ENCODE results near the gene POPDC3.
"Not testable (repeated sequence)": the region's sequence is repeated elsewhere in the genome, so short reads cannot be mapped to it uniquely, and the experiment has no call there.

The POPDC3 gene, protein sequence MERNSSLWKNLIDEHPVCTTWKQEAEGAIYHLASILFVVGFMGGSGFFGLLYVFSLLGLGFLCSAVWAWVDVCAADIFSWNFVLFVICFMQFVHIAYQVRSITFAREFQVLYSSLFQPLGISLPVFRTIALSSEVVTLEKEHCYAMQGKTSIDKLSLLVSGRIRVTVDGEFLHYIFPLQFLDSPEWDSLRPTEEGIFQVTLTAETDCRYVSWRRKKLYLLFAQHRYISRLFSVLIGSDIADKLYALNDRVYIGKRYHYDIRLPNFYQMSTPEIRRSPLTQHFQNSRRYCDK

DNA sequence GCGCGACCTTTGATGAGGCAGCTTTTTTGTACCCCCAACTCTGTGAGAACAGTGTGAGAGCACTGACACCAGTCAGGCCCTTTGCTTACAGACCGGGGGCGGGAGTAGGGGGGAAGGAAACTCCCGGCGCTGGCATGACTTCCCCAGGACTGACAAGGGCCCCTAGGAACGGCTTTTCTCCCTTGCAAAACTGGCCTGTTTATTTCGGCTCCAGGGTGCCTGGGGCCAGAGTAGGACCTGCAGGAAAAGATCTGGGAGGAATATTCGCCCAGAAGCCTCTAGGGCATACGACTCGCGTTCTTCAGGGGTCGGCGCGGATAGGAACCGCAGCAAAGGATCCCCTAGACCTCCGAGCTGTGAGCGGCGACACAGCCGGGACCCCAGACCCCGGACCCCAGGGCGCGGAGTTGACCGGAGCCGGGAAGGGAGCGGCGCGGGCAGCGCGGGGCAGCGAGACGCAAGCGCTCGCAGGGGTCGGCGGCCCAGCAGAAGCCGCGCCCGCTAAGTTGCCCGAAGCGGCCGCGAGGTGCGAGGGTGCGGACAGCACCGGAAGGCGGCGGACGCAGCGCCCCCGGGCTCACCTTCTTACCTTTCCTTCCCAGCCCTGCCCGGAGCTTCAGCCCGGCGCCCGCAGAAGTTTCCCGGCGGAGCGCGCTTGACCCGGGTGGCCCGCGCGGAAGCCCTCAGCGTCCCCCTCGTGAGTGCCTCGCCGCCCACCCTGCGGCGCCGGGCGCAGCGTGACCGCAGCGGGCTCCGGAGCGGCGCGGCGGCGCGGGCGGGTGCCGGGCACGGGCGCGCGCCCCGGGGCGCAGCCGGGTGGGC is at the start of gene POPDC3:
TSS of gene POPDC3 (minus strand) at position 771 of the 822 bp plus-strand sequence. CDS start 18,105 bp downstream, outside the sequence.
- no peak for DNase-seq (ENCODE audit: low spot score)

DNA sequence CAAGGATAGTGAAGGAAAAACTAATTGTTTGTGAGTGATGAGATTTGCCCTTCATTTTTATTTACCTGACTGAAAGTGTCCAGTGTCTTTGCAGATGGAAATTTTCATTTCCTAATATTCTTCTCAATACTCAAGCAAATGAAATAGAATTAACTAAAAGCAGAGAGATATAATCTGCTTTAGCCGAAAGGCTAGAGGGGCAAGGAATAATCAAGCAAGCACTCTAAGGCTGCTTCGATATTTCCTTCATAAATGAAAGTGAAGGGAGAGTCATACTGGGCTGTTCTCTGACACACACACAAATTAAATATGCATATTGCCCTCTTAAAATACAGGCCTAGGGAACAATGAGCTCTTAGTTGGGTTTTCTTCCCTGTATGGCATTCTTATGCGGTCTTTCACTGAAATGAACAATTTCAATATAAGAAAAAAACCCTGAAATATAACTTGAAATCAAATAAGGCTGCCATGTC is 47.5 kb upstream of the POPDC3 start:
- DNase-seq (ENCODE audit: low spot score): no peak

DNA sequence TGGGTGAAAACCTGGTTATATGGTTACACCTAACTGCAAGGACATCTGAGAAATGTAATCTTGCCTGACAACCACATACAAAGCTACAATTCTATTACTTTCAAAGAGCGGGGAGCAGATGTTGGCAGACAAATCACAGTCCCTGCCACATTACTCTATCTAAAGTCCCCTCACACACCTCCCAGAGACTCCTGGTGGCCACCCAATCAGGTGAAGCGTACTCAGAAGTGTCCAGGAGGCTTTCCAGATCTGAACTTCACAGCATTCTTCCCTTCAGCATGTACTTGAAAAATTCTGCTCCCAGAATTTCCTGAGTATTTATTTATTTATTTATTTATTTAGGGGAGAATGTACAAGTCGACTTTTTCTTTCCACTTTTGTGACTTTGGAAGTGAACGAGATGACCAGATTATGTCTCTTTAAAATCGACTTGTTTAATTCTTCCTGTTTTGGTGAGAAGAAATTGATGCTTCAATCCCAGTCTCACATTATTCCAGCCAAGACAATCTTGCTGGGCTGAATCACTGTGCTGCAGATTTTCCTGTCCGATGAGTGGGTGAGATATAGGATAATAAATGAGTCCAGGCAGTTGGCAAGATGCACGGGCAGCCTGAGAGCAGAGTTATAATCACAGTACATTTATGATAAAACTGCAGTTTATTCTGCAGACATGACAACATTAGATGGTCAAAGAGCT is 46.9 kb upstream of the POPDC3 start:
- no peak for DNase-seq (ENCODE audit: low spot score)

DNA sequence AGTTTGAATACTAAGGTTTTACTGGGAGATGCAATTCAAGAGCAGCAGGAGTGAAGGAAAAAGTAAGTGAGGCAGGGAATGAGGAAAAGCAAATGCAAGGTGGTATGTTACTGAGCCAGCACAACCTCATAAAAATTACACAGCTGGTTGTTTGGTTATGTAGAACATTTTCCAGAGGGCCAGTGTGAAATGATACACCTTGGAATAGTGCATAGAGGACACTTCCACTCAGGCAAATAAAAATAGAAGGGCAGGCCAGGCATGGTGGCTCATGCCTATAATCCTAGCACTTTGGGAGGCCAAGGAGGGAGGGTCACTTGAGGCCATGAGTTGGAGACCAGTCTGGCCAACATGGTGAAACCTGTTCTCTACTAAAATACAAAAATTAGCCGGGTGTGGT is 43.4 kb upstream of the POPDC3 start:
- DNase-seq (ENCODE audit: low spot score): no peak

DNA sequence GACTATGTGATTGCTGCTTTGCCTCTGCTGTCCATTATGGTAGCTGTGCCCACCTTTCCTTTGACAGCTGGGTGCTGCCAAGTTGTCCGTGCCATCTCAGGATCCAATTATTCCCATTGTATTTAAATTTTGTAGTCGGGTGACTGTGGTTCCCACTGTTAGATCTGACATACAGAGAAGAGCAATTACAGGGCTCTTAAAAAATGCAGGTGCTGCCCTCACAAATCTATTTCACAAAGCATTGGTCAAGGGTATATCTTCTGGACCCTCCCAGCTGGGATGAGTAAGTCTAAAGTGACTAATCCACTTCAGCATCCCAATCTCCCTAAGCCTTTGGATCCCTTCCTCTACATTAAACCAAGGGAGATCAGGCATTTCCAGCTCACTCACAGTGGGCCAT is 41.4 kb upstream of the POPDC3 start:
- not testable (repeated sequence) for DNase-seq (ENCODE audit: low spot score)

DNA sequence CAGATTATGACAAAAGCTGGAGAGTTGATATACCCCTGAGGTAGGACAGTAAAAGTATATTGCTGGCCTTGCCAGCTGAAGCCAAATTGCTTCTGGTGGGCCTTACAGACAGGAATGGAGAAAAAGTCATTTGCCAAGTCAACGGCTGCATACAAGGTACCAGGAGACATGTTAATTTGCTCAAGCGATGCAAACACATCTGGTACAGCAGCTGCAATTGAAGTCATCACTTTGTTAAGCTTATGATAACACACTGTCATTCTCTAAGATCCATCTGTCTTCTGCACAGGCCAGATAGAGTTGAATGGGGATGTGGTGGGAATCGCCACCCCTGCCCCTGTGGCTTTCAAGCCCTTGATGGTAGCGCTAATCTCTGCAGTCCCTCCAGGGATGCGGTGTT is 40.4 kb upstream of the POPDC3 start:
- DNase-seq (ENCODE audit: low spot score): no peak

DNA sequence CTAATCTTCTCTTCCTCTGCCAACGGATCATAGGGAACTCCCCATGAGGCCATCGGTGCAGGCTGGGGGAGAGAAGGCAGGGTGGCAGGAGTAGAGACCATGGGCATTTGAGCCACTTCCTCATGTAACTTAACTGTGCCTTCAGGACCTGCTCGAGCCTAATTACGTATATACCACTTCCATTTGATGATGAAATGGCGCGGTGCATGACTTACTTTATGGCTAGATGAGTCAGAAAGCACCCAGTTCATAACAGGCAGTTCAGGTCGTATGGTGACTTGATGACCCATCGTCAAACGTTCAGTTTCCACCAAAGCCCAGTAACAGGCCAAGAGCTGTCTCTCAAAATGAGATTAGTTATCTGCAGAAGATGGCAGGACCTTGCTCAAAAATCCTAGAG is 39.4 kb upstream of the POPDC3 start:
- not testable (repeated sequence) for DNase-seq (ENCODE audit: low spot score)

DNA sequence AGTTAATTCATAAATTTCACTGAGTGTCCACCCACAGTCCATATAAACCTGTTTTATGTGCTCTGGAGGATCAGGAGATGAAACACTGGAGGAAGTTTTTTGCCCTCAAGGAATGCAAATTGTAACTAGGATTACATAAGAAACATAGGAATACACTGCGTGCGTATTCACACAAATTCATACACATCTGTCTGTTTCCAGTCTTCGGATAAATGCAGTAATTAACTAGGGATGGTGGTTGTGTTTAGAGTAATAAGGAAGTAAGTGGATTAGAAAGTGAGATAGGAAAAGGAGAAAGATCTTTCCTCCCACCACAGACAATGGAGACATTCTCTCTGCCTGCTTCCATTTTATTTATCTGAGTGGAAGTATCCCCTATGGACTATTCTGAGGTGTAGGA is 35.7 kb upstream of the POPDC3 start:
- DNase-seq (ENCODE audit: low spot score): no peak

DNA sequence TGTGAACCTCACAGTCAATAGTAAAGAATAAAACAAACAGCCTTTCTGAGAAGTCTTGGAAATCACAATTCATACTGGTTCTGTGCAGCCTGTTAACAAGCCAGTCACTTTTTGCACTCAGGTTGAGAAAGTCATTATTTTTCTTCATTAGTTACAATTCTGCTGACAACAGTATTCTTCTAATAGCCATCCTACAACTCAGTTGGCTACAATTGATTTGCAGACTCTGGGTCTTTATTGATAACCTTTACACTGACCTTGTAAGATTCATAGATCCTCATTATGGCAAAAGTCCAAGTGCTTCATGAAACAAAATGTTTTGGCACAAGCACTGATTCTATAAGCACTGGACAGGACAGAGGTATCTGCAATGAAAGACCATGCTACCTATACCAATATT is 34.9 kb upstream of the POPDC3 start:
- DNase-seq (ENCODE audit: low spot score): no peak

DNA sequence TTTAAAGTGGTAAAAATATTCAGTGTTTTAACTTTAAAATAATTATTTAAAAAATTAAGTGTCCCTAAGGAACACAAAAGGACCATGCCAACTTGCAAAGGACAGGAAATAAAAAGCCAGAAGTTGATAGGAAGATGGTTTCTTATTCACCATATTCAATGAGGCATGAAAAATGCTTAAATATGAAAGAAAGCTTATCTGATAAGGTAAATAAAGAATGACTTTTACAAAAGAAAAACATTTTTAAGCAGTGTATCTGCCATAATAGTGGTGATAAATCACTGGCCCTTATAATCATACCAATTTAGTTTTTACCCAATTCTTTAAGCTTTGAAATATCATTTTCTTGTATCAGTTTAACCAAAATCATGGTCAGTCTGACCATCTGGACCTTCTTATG is 33.5 kb upstream of the POPDC3 start:
- DNase-seq (ENCODE audit: low spot score): no peak

DNA sequence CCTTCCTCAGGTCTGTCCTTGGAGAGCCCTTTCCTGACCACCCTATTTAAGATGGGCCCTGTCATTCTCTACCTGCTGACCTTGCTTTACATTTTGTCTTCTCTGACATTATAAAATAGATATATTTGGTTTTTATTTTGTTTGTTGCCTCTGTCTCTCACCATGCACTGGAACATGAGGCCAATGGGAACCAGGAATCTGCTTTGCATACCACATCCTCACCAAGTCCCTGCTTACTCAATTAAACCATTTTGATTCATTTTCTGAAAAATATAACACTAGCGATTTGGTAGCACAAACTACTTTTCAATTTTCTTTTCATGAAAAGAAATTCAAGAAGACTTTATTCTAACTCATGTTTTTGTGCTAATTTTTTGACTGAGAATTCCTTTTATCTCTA is 32.8 kb upstream of the POPDC3 start:
- no peak for DNase-seq (ENCODE audit: low spot score)

DNA sequence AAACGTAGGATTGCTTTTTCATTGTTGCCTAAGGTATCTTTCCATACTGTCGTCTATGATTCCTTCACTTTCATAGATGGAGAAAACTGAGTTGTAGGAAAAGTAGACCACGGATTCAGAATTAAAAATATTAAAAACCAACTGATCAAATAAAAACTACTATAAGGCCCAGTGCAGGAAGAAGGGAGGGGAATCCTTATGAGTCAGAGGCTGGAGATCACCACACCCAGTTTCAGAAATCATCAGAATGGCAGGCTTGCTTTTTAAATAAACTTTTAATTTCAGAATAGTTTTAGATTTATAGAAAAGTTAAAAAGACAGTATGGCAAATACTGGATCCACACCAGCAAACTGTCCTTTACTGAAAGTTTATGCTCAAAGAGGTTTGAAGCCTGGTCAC is 32.0 kb upstream of the POPDC3 start:
- DNase-seq (ENCODE audit: low spot score): no peak

DNA sequence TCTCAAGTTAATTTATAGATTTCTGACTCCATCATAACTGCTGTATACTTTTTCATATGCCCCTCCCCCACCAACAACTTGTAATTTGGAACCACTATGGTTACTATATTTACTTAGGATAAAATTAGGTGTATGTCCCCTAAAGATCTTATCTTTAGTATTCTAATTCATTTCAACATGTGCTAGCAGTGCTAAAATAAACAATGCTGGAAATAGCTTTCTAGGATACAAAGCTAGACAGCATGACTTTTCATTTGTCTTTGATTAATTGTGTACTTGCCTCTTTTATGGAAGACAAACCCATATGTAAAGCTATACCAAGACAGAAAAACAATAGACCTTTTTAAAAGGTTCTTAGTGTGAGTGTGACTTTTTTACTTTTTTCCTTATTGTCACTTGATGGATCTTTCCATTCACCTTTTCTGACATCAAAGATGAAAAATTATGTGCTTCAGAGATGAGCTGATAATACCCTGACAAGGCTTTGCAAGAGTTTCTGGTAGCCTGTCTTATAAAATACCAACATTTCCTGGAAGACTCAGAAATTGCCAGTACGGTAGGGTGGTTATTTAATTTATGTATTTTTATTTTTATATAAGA is 31.2 kb upstream of the POPDC3 start:
- DNase-seq (ENCODE audit: low spot score): no peak

DNA sequence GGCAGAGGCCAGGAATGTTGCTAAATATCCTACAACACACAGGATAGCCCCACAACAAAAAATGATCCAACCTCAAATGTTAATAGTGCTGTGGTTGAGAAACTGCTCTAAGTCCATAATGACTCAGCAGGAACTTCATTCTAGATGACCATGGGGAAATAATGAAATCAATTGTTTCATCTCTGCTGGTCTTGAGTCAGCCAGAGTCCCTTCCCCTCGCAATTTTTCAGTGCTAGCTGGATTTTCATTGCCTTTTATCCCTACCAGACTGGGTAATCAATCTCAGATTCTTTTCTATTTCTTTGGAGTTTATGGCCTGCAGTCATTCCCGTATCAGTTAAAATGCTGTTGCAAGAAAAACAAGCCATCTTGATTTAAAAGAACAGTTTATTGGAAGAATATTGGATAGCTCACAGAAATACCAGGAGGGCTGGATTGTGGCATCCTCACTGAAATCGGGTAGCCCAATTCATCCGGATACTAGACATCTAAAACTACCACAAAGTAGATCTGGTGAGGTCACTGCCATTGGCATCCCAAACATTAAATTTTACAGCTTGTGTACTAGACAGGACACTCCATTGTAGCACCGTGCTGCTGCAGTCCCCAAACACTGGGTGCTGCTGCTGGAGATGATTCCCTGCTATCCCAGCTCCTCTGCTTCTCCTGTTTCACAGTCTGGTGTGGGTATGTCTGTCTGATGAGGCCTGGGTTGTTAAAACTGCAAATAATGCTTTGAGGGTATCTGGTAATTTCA is 30.3 kb upstream of the POPDC3 start:
- no peak for DNase-seq (ENCODE audit: low spot score)

DNA sequence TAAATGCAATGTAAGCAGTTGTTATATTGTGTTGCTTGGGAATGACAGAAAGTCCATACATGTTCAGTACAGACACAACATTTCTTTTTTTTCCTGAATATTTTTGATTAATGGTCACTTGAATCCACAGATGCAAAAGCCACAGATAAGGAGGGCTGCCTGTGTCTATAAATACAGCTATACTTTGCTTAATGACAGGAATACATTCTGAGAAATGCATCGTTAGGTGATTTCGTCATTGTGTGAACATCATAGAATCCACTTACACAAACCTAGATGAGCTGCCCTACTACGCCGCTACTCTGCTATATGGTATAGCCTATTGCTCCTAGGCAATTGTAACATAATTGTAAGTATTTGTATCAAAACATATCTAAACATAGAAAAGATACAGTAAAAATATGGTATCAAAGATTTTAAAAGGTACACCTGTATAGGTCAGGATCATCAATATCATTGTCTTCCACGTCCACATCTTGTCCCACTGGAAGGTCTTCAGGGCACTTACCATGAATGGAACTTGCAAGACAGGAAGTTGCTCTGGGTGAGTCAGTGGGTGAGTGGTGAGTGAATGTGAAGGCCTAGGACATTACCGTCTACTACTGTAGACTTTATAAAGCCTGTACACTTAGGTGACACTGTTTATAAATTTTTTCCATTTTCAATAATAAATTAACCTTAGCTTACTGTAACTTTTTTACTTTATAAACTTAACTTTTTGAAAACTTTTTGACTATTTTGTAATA is 27.9 kb upstream of the POPDC3 start:
- DNase-seq (ENCODE audit: low spot score): no peak

DNA sequence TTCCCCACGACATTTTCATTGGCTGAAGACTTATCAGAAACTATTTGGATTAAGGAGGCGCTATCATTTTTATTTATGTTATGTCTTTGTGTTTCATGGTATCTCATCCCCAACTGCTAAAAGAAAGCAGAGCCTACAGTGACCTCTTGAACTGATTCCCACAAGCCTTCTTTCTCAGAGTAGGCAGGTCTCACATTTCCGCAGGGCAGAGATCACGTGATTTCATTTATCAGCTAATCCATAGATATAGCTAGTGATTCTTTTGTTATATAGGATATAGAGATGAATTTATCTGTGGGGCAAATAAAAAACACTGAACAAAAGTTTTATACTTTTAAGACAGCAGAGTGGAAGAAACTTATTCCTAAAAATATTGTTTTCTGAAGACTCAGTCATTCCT is 25.0 kb upstream of the POPDC3 start:
- DNase-seq (ENCODE audit: low spot score): no peak

DNA sequence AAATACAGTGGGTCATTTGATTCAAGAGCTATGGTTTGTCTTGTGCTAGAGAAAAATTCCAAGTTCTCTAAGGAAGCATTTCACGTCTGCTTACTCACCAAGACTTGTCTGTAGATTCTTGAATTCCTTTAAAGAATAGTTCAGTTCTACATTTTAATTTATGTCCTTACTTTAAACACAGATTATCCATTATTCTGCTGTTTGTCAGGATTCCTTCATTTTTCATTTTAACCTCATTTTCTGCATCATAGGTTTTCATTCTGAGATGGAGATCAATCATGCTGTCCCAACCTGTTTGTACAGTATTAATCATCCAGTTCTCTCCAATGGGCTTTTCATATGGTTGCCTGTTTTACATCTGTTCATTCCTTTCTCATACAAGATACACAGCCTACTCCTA is 24.5 kb upstream of the POPDC3 start:
- DNase-seq (ENCODE audit: low spot score): no peak

DNA sequence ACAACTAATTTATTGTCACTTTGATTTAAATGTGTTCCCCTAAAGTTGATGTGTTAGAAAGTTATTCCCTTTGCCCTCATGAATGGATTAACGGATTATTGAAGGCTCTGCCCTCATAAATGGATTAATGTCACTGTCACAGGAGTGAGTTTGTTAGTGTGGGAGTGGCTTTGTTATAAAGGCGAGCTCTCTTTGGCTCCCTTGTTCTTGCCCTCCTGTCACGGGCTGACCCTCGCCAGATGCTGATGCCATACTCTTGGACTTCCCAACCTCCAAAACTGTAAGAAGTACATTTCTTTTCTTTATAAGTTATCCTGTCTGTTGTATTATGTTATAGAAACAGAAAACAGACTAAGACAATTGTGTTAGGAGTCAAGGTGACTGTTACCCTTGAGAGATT is 22.7 kb upstream of the POPDC3 start:
- no peak for DNase-seq (ENCODE audit: low spot score)

DNA sequence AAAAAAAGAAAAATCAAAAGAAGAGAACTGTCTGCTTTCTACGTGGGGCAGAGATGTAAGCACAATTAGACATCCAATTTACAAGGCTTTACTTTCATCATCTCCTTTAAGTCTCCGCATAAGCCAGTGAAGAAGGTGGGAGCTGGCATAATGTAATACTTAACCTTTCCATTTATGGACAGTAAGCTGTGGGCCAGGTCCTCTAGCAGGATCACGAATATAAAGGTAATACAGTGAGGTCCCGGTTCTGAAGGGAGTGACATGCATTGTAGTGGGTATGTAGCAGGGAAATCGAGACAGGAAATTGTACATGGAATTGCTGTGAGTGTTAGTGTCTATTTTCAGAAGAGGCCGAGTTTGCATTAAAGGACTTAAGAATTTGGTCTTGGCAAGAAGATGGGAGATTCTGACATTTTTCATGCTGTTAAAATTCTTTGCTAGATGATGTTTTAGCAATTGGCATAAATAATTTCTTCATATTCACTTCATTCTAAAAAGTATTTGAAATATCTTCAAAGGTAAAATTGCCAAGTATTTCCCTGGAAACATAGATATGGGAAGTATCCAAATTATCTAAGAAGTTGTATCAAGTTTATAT is 20.4 kb upstream of the POPDC3 start:
- no peak for DNase-seq (ENCODE audit: low spot score)

DNA sequence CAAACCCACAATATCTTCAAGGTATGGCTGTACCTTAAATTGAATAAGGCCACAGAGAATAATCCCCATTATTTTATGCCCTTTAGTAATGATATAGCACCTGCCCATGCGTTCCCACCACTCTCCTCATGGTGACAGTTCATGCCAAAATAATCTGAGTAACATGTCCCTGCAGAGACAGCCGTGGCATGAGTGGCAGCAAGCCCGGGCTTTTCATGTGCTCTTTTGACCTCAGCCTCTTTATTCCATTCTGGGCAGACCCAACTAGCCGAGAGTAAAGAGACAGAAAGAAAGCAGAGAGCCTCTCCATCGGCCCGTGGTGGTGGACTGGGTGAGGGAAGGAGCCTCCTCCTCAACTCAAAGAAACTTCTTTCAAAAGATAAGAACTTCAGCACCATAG is 19.9 kb upstream of the POPDC3 start:
- no peak for DNase-seq (ENCODE audit: low spot score)

DNA sequence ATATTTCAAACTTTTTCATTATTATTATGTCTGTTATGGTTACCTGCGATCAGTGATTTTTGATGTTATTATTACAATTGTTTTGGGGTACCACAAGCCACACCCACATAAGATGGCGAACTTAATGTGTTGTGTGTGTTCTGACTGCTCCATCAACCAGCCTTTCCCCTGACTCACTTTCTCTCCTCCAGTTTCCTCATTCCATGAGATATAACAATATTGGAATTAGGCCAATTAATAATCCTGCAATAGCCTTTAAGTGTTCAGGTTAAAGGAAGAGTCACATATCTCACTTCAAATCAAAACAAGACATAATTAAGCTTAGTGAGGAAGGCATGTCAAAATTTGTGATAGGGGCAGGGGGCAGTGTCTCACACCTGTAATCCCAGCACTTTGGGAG is 16.3 kb upstream of the POPDC3 start:
- no peak for DNase-seq (ENCODE audit: low spot score)
